HL-60 (cell line): ENCODE data around the gene HS3ST4.

ENCODE experiments used
- DNase-seq, 2 experiments: peaks; one replicate each; pipeline ENCODE4 v3.0.0-alpha.2; 2010 to 2020; ENCODE audit warnings: low read depth in 1 of 2, low spot score in 1 of 2
- H3K27ac ChIP-seq: fragments of 250-450 bp; sonication (Bioruptor Pico); replicated peaks from 2 replicates; pipeline ENCODE4 v1.5.1; 2020; ENCODE audit warnings: mild to moderate bottlenecking, moderate library complexity
- H3K27me3 ChIP-seq: fragments of 250-450 bp; sonication (Bioruptor Pico); 2 replicates; pipeline ENCODE4 v1.5.1; 2021; ENCODE audit warnings: mild to moderate bottlenecking, moderate library complexity; ENCODE audit not compliant: insufficient read depth, poor library complexity, severe bottlenecking
- H3K4me3 ChIP-seq: replicated peaks from 2 replicates; pipeline ENCODE4 v1.5.1; 2011; ENCODE audit warnings: mild to moderate bottlenecking, control low read depth, low read length; ENCODE audit not compliant: insufficient read depth
- CTCF ChIP-seq: IDR thresholded peaks from one replicate; pipeline ENCODE4 v1.5.1; 2011; ENCODE audit warnings: low read length, control low read depth, inconsistent platforms; ENCODE audit not compliant: insufficient read depth
- GABPA ChIP-seq: IDR thresholded peaks from 2 replicates; pipeline ENCODE4 v1.6.1; 2012; ENCODE audit warnings: low read depth
- POLR2AphosphoS5 ChIP-seq: IDR thresholded peaks from 2 replicates; pipeline ENCODE4 v1.6.1; 2012; ENCODE audit warnings: low read depth
- REST ChIP-seq: IDR thresholded peaks from 2 replicates; pipeline ENCODE4 v1.6.1; 2012; ENCODE audit warnings: low read depth; ENCODE audit not compliant: insufficient replicate concordance
- SPI1 ChIP-seq: IDR thresholded peaks from 2 replicates; pipeline ENCODE4 v1.6.1; 2012; ENCODE audit warnings: low read depth, mild to moderate bottlenecking, borderline replicate concordance

The HS3ST4 gene

GRCh38 chr16:26111900-26112299, 420.1 kb downstream of the HS3ST4 start:
- TF ChIP-seq CTCF (no peak), POLR2AphosphoS5 (no peak), REST (no peak), GABPA (no peak), SPI1 (no peak)
- Histone ChIP-seq H3K4me3 (no peak overlapping the region), H3K27ac (no peak overlapping the region), H3K27me3 (no peaks in the 10 kb centered on the region)
- DNase-seq = no peak

GRCh38 chr16:26118575-26118974, 426.8 kb downstream of the HS3ST4 start:
- no peak for DNase-seq
- Histone ChIP-seq H3K4me3 (no peak overlapping the region), H3K27me3 (no peaks in the 10 kb centered on the region), H3K27ac (no peak overlapping the region)
- TF ChIP-seq CTCF (no peak), REST (no peak), POLR2AphosphoS5 (no peak), SPI1 (no peak), GABPA (no peak)

DNA sequence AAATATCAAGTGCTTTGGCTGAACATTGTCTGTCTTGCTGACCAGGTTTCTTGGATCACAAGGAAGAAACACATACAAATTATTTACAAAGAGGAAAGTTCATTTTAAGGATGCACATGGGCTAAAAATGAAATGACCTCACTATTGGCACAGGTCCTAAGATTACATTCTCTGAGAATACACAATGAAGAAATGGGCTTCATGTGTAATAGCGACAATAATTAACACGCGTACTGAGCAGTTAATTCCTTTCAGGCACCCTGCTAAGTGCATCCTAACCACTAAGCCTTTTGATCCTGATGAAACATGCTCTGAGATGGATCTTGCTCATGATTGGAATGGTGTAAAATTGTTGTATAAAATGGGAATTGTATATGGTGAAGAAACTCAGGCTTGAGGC, 429.0 kb downstream of the HS3ST4 start:
- TF ChIP-seq REST = no peak
- no peak for TF ChIP-seq POLR2AphosphoS5
- no peak for TF ChIP-seq GABPA
- no peak for TF ChIP-seq SPI1
- Histone ChIP-seq H3K4me3 (no peak overlapping the region), H3K27me3 (no peaks in the 10 kb centered on the region), H3K27ac (no peak overlapping the region)
- no peak for DNase-seq

GRCh38 chr16:26128296-26128695, 436.5 kb downstream of the HS3ST4 start:
- Histone ChIP-seq H3K4me3 (no peak overlapping the region), H3K27me3 (no peaks in the 10 kb centered on the region), H3K27ac (no peak overlapping the region)
- DNase-seq = no peak
- no peak for TF ChIP-seq CTCF
- TF ChIP-seq POLR2AphosphoS5 = no peak
- TF ChIP-seq SPI1 = no peak
- no peak for TF ChIP-seq GABPA
- no peak for TF ChIP-seq REST
